Keratinocyte (primary cell): Measurements from ENCODE around the gene ATP6V0D1. TPM values are rescaled to one million over a fixed set of nuclear protein-coding genes. Genes with fewer than 3 reads are reported as not detected.

ENCODE experiments used
- DNase-seq: peaks from one replicate; pipeline ENCODE4 v3.0.0-alpha.2; 2011; ENCODE audit warnings: low read depth, missing footprints, low spot score
- FAIRE-seq: peaks from 2 replicates; lab custom pipeline; 2011; peaks lifted over from hg19 to GRCh38; lab: Jason Lieb, UNC
- H2AFZ ChIP-seq: 2 replicates; pipeline ENCODE4 v1.6.0; 2012; ENCODE audit warnings: low read length, control low read depth, inconsistent platforms; ENCODE audit not compliant: control insufficient read depth
- H3K27ac ChIP-seq: 2 replicates; pipeline ENCODE4 v1.5.1; 2011; ENCODE audit warnings: low read length; ENCODE audit not compliant: control insufficient read depth, insufficient read depth
- H3K27me3 ChIP-seq: 3 replicates; pipeline ENCODE4 v1.6.0; 2011; ENCODE audit warnings: low read length; ENCODE audit not compliant: control insufficient read depth, insufficient read depth; ENCODE audit errors: extremely low read depth
- H3K36me3 ChIP-seq, 2 experiments: 2 replicates in 1 of 2; 3 replicates in 1 of 2; pipeline ENCODE4 v1.5.1; 2011; ENCODE audit warnings: low read length in 2 of 2, mild to moderate bottlenecking in 1 of 2; ENCODE audit not compliant: control insufficient read depth in 2 of 2, insufficient read depth in 2 of 2; ENCODE audit errors: extremely low read depth in 1 of 2
- H3K4me1 ChIP-seq: 3 replicates; pipeline ENCODE4 v1.5.1; 2011; ENCODE audit warnings: low read length; ENCODE audit not compliant: control insufficient read depth, insufficient read depth; ENCODE audit errors: extremely low read depth
- H3K4me2 ChIP-seq: 3 replicates; pipeline ENCODE4 v1.6.0; 2011; ENCODE audit warnings: low read depth, low read length; ENCODE audit not compliant: control insufficient read depth, insufficient read depth; ENCODE audit errors: extremely low read depth
- H3K4me3 ChIP-seq, 3 experiments: fragments of 200-600 bp in 1 of 3; sonication (generic) in 1 of 3; 2 replicates in 2 of 3; 3 replicates in 1 of 3; pipeline ENCODE4 v1.5.1; 2011 to 2016; ENCODE audit warnings: low read length in 3 of 3, mild to moderate bottlenecking in 3 of 3, control low read depth in 2 of 3, inconsistent platforms in 1 of 3, low read depth in 1 of 3, mixed read lengths in 1 of 3, mixed run types in 1 of 3, moderate library complexity in 1 of 3; ENCODE audit not compliant: control insufficient read depth in 2 of 3, insufficient read depth in 2 of 3; ENCODE audit errors: extremely low read depth in 1 of 3
- H3K79me2 ChIP-seq: 2 replicates; pipeline ENCODE4 v1.6.0; 2012; ENCODE audit warnings: low read length; ENCODE audit not compliant: control insufficient read depth, insufficient read depth
- H3K9ac ChIP-seq: 3 replicates; pipeline ENCODE4 v1.6.0; 2011; ENCODE audit warnings: low read length; ENCODE audit not compliant: control insufficient read depth, insufficient read depth; ENCODE audit errors: extremely low read depth
- H3K9me1 ChIP-seq: 3 replicates; pipeline ENCODE4 v1.6.0; 2011; ENCODE audit warnings: low read length; ENCODE audit not compliant: control insufficient read depth, insufficient read depth; ENCODE audit errors: extremely low read depth
- H3K9me3 ChIP-seq: 2 replicates; pipeline ENCODE4 v1.5.1; 2012; ENCODE audit warnings: low read depth, low read length; ENCODE audit not compliant: control insufficient read depth
- H4K20me1 ChIP-seq: 3 replicates; pipeline ENCODE4 v1.6.0; 2011; ENCODE audit warnings: low read length; ENCODE audit not compliant: control insufficient read depth, insufficient read depth; ENCODE audit errors: extremely low read depth
- EZH2 ChIP-seq: IDR thresholded peaks from one replicate; pipeline ENCODE4 v1.6.1; 2012; ENCODE audit warnings: inconsistent platforms, mild to moderate bottlenecking, low read length, moderate library complexity
- dilution Hi-C: fragments of 300-500 bp; cut with MboI; formaldehyde crosslinking; loops from one replicate; pipeline ENCODE4 v1.7.0; 2020; ENCODE audit warnings: low sequenced_read_pairs; ENCODE audit not compliant: extremely low pct_ligation_motif_present
- polyA plus RNA-seq, 5 experiments: library from polyadenylated mRNA; depleted of rRNA in 3 of 5; stranded (reverse) in 3 of 5; stranded (forward) in 1 of 5; unstranded in 1 of 5; fragments of >200 nt; gene quantifications; 1 replicate in 1 of 5; 2 replicates in 3 of 5; 3 replicates in 1 of 5; pipeline versions ENCODE4 v1.2.1 to v1.2.3, GENCODE V29; 2011 to 2012; ENCODE audit warnings: missing spikeins in 2 of 5, low read depth in 1 of 5, low replicate concordance in 1 of 5
- TF ChIP-seq, protein P1 (sequence below), 3 experiments: IDR thresholded peaks in 1 of 3; conservative IDR thresholded peaks in 1 of 3; optimal IDR thresholded peaks in 1 of 3; 2 replicates in 2 of 3; 3 replicates in 1 of 3; pipeline versions ENCODE3 to v1.5.1; 2011; ENCODE audit warnings: low read length in 3 of 3, mild to moderate bottlenecking in 3 of 3, moderate library complexity in 2 of 3, control low read depth in 1 of 3, inconsistent platforms in 1 of 3; ENCODE audit not compliant: insufficient read depth in 2 of 3; ENCODE audit errors: extremely low read depth in 1 of 3

Gene ATP6V0D1
- polyA plus RNA-seq, 1 donor (not counting 4 experiments of a cell fraction or from before 2014, with no cell fraction given) = 97.1 TPM

GRCh38 chr16:67442581-67443255 lies 38.2 kb downstream of the ATP6V0D1 start:
- Histone ChIP-seq H3K9me3 (no peaks in the 10 kb centered on the region), H3K9ac (no peak overlapping the region), H4K20me1 (peaks cover 2% of the 10 kb centered on the region), H3K4me2 (no peak overlapping the region), H3K4me3 (no peak overlapping the region), H3K27ac (no peak overlapping the region), H3K9me1 (no peaks in the 10 kb centered on the region), H3K27me3 (no peaks in the 10 kb centered on the region), H2AFZ (no peak overlapping the region), H3K79me2 (no peaks in the 10 kb centered on the region), H3K4me1 (no peaks in the 10 kb centered on the region), H3K36me3 (peaks cover 13 to 31% of the 10 kb centered on the region in 2 experiments)
- FAIRE-seq (no peak), DNase-seq (no peak)
- dilution Hi-C loops = no loop called here
- TF ChIP-seq, protein P1, sequence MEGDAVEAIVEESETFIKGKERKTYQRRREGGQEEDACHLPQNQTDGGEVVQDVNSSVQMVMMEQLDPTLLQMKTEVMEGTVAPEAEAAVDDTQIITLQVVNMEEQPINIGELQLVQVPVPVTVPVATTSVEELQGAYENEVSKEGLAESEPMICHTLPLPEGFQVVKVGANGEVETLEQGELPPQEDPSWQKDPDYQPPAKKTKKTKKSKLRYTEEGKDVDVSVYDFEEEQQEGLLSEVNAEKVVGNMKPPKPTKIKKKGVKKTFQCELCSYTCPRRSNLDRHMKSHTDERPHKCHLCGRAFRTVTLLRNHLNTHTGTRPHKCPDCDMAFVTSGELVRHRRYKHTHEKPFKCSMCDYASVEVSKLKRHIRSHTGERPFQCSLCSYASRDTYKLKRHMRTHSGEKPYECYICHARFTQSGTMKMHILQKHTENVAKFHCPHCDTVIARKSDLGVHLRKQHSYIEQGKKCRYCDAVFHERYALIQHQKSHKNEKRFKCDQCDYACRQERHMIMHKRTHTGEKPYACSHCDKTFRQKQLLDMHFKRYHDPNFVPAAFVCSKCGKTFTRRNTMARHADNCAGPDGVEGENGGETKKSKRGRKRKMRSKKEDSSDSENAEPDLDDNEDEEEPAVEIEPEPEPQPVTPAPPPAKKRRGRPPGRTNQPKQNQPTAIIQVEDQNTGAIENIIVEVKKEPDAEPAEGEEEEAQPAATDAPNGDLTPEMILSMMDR (optimal IDR thresholded peaks at IDR 0.05 in 1 of 3, IDR thresholded peaks at IDR 0.05 in 1 of 3, conservative IDR thresholded peaks at IDR 0.05 in 1 of 3; ENCODE audit: extremely low read depth in 1 of 3, insufficient read depth in 2 of 3, low read length in 3 of 3) = no peak
- TF ChIP-seq EZH2 = no peak

- no peak overlapping the region for H3K4me3 ChIP-seq
- no peak for FAIRE-seq
- dilution Hi-C loops = no loop called here
- H3K27ac ChIP-seq = no peak overlapping the region
- H3K4me2 ChIP-seq = no peak overlapping the region
- DNase-seq = no peak
- H3K9me1 ChIP-seq = no peaks in the 10 kb centered on the region
- H3K27me3 ChIP-seq = no peaks in the 10 kb centered on the region
- H3K9me3 ChIP-seq = no peaks in the 10 kb centered on the region
- H3K4me1 ChIP-seq = no peaks in the 10 kb centered on the region
- TF ChIP-seq, protein P1 (optimal IDR thresholded peaks at IDR 0.05 in 1 of 3, IDR thresholded peaks at IDR 0.05 in 1 of 3, conservative IDR thresholded peaks at IDR 0.05 in 1 of 3; ENCODE audit: extremely low read depth in 1 of 3, insufficient read depth in 2 of 3, low read length in 3 of 3) = no peak
- TF ChIP-seq EZH2 = no peak
- no peaks in the 10 kb centered on the region for H4K20me1 ChIP-seq
- H2AFZ ChIP-seq = no peak overlapping the region
- no peak overlapping the region for H3K9ac ChIP-seq
- H3K36me3 ChIP-seq = peaks cover 13 to 34% of the 10 kb centered on the region in 2 experiments
- no peaks in the 10 kb centered on the region for H3K79me2 ChIP-seq
Measured at GRCh38 chr16:67441907-67442306, 39.0 kb downstream of the ATP6V0D1 start.
